Prostate gland (tissue), 2 donors: ENCODE results near the gene TMEM59L. TPM values are rescaled to one million over a fixed set of nuclear protein-coding genes. Genes with fewer than 3 reads are reported as not detected.
A peak's percentile ranks its signal among the peaks of the same experiment; 100 is the strongest.

Source experiments
- DNase-seq: peaks from one replicate; pipeline ENCODE4 v3.0.0-alpha.2; 2019; ENCODE audit warnings: low spot score
- H3K27ac ChIP-seq, 2 donors: fragments of 200-600 bp; sonication (generic); 2 replicates each; pipeline ENCODE4 v1.5.1; 2017 to 2019
- H3K27me3 ChIP-seq: fragments of 200-600 bp; sonication (generic); replicated peaks from 2 replicates; pipeline ENCODE4 v1.5.1; 2019; ENCODE audit not compliant: insufficient read depth
- H3K36me3 ChIP-seq, 2 donors: fragments of 200-600 bp; sonication (generic); 1 replicate in 1 of 2; 2 replicates in 1 of 2; pipeline versions ENCODE4 v1.5.1 to v1.8.1; 2017 to 2019
- H3K4me1 ChIP-seq: fragments of 200-600 bp; sonication (generic); replicated peaks from 2 replicates; pipeline ENCODE4 v1.5.1; 2019
- H3K4me3 ChIP-seq, 2 donors: fragments of 200-600 bp; sonication (generic); 2 replicates each; pipeline ENCODE4 v1.5.1; 2017 to 2019
- H3K9me3 ChIP-seq: fragments of 200-600 bp; sonication (generic); 2 replicates; pipeline ENCODE4 v1.5.1; 2017
- POLR2A ChIP-seq: fragments of 450-650 bp; IDR thresholded peaks from one replicate; pipeline ENCODE4 v1.6.1; 2016; ENCODE audit warnings: antibody characterized with exemption, mild to moderate bottlenecking
- POLR2AphosphoS5 ChIP-seq: sonication (generic); formaldehyde crosslinking; IDR thresholded peaks from one replicate; pipeline ENCODE4 v1.6.1; 2017; ENCODE audit warnings: antibody characterized with exemption
- WGBS: methylation state at CpG from one replicate; pipeline ENCODE4 v1.1.5; 2018; 5-methylcytosine and 5-hydroxymethylcytosine counted together
- intact Hi-C: fragments of 100-400 bp; cut with DNase I; formaldehyde crosslinking; loops from one replicate; pipeline ENCODE4 v1.14.2; 2022
- total RNA-seq, 2 donors: library from RNA; depleted of rRNA; stranded (reverse); fragments of >200 nt; gene quantifications; one replicate each; pipeline ENCODE4 v1.1.0, GENCODE V29; 2016
- TF ChIP-seq, protein P1 (sequence below), 4 experiments: fragments of 200-600 bp in 2 of 4; fragments of 450-650 bp in 2 of 4; sonication (generic) in 2 of 4; IDR thresholded peaks; 1 replicate in 3 of 4; 2 replicates in 1 of 4; pipeline ENCODE4 v1.5.1; 2016 to 2019; ENCODE audit warnings: antibody characterized with exemption in 4 of 4, mild to moderate bottlenecking in 2 of 4, moderate library complexity in 2 of 4

TMEM59L gene
- total RNA-seq, 2 donors from 2014 or later = 0.27 to 3.6 TPM

DNA sequence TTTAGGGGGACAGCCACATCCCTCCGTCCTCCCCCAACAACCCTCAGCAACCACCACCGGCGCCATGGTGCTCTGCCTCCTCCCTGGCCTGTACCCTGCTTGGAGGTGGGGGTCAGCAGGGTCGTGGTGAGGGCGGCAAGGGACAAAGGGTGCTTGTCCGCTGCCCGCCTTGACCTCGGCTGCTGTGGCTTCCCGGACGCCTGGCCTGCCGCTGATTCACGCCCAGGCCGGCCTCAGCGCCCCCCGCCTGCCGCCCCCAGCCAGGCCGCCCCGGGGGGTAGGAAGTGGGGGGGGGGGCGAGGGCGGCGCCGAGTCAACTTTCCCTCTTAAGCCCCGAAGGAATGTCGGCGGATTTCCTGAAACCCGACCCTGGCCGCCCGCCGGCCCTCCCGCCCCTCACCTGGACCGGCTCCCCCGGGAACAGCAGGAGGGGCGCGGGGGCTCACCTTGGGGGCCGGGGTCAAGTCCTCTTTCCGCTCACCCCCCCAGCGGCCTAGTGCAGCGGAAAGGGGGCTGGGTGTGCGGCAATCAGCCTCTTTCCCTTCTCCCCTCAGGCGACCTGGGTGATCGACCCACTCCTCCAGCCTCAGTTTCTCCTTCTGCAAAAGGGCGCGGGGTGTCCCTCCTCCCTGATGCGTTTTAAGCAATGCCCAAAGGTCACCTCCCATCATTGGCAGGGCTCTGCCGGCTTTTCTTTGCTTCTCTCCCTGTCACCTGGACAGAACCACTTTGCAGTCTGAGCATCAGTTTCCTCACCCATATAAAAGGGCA lies 1.9 kb upstream of the TMEM59L start:
- intact Hi-C loops = no loop called here
- H3K27me3 ChIP-seq = peaks cover 59% of the 10 kb centered on the region
- 9% methylated on average over 30 of the region's 45 CpGs for WGBS

DNA sequence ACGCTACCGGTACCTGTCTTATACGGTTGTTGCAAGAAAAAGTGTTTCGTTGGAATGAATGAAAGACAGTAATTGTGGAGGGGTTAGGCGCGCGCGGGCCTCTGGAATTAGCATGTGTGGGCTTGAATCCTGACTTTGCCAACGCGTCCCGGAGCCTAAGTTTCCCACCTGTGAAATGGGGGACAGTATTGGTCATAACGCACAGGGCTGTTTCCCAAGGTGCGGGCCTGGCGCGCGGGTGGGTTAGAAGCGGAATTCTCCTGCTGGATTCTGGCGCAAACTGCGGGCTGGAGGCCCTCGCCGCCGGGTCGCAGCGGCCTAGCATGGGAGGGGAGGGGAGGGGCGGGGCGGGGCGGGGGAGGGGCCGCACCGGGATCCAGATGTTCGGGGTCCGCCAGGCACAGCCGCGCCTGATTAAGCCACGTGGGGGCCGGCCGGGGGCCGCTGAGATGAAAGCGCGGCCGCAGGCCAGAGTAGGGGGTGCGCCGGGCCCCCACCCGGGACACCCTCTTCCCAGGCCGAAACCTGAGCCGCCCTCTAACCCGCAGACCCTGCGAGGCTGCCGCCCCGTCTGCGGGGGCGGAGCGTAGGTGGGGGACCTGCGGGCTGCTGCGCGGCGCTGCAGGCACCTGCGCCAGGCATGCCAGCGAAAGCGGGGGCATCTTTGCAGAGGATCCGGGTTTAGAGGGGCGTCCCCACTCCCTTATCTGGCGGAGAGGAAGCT lies 1.2 kb upstream of the TMEM59L start:
- Histone ChIP-seq H3K27me3 (peaks cover 55% of the 10 kb centered on the region), H3K27ac (no peak overlapping the region), H3K9me3 (no peaks in the 10 kb centered on the region), H3K4me1 (peaks cover 18% of the 10 kb centered on the region), H3K36me3 (no peaks in the 10 kb centered on the region), H3K4me3 (no peak overlapping the region)
- TF ChIP-seq POLR2A = no peak
- TF ChIP-seq, protein P1, sequence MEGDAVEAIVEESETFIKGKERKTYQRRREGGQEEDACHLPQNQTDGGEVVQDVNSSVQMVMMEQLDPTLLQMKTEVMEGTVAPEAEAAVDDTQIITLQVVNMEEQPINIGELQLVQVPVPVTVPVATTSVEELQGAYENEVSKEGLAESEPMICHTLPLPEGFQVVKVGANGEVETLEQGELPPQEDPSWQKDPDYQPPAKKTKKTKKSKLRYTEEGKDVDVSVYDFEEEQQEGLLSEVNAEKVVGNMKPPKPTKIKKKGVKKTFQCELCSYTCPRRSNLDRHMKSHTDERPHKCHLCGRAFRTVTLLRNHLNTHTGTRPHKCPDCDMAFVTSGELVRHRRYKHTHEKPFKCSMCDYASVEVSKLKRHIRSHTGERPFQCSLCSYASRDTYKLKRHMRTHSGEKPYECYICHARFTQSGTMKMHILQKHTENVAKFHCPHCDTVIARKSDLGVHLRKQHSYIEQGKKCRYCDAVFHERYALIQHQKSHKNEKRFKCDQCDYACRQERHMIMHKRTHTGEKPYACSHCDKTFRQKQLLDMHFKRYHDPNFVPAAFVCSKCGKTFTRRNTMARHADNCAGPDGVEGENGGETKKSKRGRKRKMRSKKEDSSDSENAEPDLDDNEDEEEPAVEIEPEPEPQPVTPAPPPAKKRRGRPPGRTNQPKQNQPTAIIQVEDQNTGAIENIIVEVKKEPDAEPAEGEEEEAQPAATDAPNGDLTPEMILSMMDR (IDR thresholded peaks at IDR 0.05) = no peak
- TF ChIP-seq POLR2AphosphoS5 = no peak
- no peak for DNase-seq
- 3% methylated on average over 62 of the region's 62 CpGs for WGBS
- intact Hi-C loops = no loop called here

More for the DNA sequence above, 1.9 kb upstream of the TMEM59L start:
- Histone ChIP-seq H3K4me1 (peaks cover 18% of the 10 kb centered on the region), H3K36me3 (no peaks in the 10 kb centered on the region), H3K27ac (no peak overlapping the region), H3K4me3 (no peak overlapping the region), H3K9me3 (no peaks in the 10 kb centered on the region)
- DNase-seq = no peak
- TF ChIP-seq POLR2A (no peak), POLR2AphosphoS5 (no peak)
- TF ChIP-seq, protein P1 (IDR thresholded peaks at IDR 0.05) = no peak

DNA sequence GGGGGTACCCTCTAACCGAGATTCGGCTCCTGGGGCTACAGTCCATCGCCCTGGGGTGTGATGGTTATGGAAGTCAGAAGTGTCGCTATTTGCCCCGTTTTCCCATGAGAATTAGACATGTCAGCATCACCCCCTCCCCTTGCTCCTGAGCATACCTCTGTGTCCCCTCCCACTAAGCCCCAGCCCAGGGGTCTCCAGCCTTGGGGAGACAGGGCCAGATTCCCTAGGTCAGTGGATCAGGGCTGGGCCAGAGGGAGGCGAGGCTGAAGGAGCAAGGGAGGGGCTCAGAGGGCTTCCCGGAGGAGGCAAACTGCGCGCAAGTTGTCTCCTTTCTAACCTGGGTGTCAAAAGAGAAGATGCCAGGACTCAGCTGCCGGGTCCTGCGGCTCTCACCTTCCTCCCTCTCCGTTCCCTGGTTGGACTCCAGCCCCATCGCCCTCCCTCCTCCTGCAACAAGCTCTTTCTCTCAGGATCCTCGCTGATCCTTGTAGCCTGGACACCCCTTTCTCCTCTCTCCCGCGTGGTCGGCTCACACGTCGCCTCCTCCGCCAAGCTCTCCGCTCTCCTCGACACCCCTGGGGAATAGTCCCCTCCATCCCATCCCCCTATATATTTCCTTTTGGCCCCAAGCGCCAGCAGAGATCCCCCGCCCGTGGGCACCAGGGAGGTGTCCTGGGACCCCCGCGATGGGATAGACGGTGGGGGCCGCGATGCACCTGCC lies 459 bp upstream of the TMEM59L start:
- Histone ChIP-seq H3K9me3 (no peaks in the 10 kb centered on the region), H3K36me3 (no peaks in the 10 kb centered on the region), H3K4me1 (peaks cover 15% of the 10 kb centered on the region), H3K4me3 (peak overlapping the region; percentile 20 to 31), H3K27me3 (peaks cover 54% of the 10 kb centered on the region), H3K27ac (no peak overlapping the region)
- under 1% methylated on average over 30 of the region's 30 CpGs for WGBS
- TF ChIP-seq, protein P1 (IDR thresholded peaks at IDR 0.05) = no peak
- no peak for TF ChIP-seq POLR2AphosphoS5
- intact Hi-C loops = no loop called here
- no peak for DNase-seq

DNA sequence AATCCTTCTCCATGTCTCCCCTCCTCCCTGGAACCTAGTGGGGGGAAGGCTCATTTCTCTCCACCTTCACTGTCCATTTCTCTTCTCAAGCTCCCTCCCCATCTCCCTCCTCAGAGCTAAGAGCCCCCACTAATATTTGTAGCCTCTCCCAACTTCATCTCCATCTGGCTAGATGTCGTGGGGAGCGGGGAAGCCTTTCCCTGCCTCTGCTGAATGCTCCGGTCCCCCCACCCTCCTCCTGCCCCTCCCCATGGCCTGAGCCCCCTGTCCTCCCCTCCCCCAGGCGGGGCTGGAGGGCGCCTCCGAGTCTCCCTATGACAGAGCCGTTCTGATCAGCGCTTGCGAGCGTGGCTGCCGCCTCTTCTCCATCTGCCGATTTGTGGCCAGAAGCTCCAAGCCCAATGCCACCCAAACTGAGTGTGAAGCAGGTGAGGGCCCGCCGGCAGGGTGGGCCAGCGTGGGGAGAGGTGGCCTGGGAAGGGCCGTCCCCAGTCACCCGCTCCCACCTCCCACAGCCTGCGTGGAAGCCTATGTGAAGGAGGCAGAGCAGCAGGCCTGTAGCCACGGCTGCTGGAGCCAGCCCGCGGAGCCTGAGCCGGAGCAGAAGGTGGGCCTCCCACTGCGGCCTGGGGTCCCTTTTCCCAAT lies 1.0 kb downstream of the TMEM59L start:
- 66% methylated on average over 23 of the region's 23 CpGs for WGBS
- no peak for TF ChIP-seq POLR2AphosphoS5
- TF ChIP-seq, protein P1 (IDR thresholded peaks at IDR 0.05) = no peak
- H3K9me3 ChIP-seq = no peaks in the 10 kb centered on the region
- H3K4me1 ChIP-seq = peaks cover 8% of the 10 kb centered on the region
- H3K27me3 ChIP-seq = peaks cover 40% of the 10 kb centered on the region
- H3K36me3 ChIP-seq = no peaks in the 10 kb centered on the region
- H3K27ac ChIP-seq = no peak overlapping the region
- no peak for DNase-seq
- intact Hi-C loops = no loop called here
- H3K4me3 ChIP-seq = no peak overlapping the region
